ENCODE measurements around the gene ECI1.

The ECI1 gene

GRCh38 chr16:2194166-2194834 lies 57.1 kb downstream of the ECI1 start:
- DNase-seq, result no peak

DNA sequence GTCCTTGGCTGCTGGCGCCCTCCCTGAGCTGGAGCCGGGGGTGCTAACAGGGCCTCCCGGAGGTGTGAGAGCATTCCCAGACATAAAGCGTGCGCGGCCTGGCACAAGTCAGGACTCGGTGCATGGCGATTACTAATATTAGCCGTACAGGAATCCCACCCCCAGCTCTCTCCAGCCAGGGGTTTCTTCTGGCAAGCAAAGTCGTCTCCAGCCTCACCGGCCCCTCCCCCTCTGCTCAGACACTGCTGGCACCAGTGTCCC lies 60.0 kb downstream of the ECI1 start:
- DNase-seq, result no peak

GRCh38 chr16:2190659-2191445 lies 60.5 kb downstream of the ECI1 start:
- DNase-seq, result no peak

DNA sequence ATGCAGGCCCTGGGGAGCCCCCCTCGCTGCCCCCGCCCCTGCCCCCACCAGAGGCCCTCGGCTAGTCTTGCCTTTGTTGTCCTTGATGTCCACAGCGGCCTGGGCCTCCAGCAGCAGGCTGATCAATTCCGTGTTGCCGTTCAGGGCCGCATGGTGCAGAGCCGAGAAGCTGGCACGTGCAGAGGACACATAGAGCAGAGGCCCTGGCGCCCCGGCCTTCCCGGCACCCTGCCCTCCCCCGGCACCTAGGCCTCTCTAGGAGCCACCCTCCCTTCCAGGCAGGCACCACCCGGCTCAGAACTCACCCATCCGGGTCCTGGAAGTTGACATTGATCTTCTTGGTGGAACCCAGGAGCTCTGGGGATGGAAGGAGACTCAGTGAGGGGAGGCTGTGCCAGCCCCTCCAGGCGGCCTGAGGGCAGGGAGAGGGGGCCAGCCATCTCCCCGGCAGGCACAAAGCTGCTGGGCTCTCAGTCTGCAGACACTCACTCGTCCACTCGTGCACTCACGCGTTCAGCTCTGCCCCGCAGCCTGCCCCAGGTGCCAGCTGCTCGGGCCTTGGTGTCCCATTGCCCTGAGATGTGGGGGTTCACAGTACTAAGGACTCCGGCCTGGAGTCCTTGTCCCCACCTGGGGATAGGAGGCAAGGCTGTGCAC lies 61.3 kb downstream of the ECI1 start:
- no peak for DNase-seq
